RCC 7860 (cell line): ENCODE data around the gene EPHA4.
A peak's percentile ranks its signal among the peaks of the same experiment; 100 is the strongest.

Source experiments
- DNase-seq: peaks from one replicate; pipeline ENCODE4 v3.0.0-alpha.2; 2015; ENCODE audit warnings: low spot score
- FAIRE-seq: peaks from 2 replicates; lab custom pipeline; 2012; peaks lifted over from hg19 to GRCh38; lab: Jason Lieb, UNC

Gene EPHA4

GRCh38 chr2:221546505-221547225, 25.4 kb downstream of the EPHA4 start:
- FAIRE-seq (no peak), DNase-seq (no peak)

GRCh38 chr2:221541131-221541735, 30.9 kb downstream of the EPHA4 start:
- no peak for FAIRE-seq
- no peak for DNase-seq

- FAIRE-seq = no peak
Observed at GRCh38 chr2:221539246-221539645, 32.9 kb downstream of the EPHA4 start.

GRCh38 chr2:221535824-221536223, 36.3 kb downstream of the EPHA4 start:
- no peak for DNase-seq
- FAIRE-seq = no peak

More at GRCh38 chr2:221539246-221539645, 32.9 kb downstream of the EPHA4 start:
- DNase-seq = no peak

GRCh38 chr2:221533299-221533698, 38.8 kb downstream of the EPHA4 start:
- no peak for FAIRE-seq
- DNase-seq = no peak

- FAIRE-seq (no peak), DNase-seq (no peak)
Observed at GRCh38 chr2:221532641-221533040, 39.5 kb downstream of the EPHA4 start.

GRCh38 chr2:221530653-221531037, 41.5 kb downstream of the EPHA4 start:
- DNase-seq (no peak), FAIRE-seq (no peak)

- FAIRE-seq (peak; percentile 83), DNase-seq (peak; percentile 48)
Observed at GRCh38 chr2:221529943-221530652, 42.0 kb downstream of the EPHA4 start.

GRCh38 chr2:221529177-221529942, 42.7 kb downstream of the EPHA4 start:
- no peak for FAIRE-seq
- DNase-seq = no peak

- DNase-seq (no peak), FAIRE-seq (no peak)
Observed at GRCh38 chr2:221527776-221528309, 44.3 kb downstream of the EPHA4 start.

- no peak for FAIRE-seq
- no peak for DNase-seq
Observed at GRCh38 chr2:221524158-221524557, 47.9 kb downstream of the EPHA4 start.

- FAIRE-seq = no peak
Observed at GRCh38 chr2:221521233-221521845, 50.8 kb downstream of the EPHA4 start.

GRCh38 chr2:221518935-221519625, 53.0 kb downstream of the EPHA4 start:
- FAIRE-seq = no peak
- DNase-seq = no peak

More at GRCh38 chr2:221521233-221521845, 50.8 kb downstream of the EPHA4 start:
- DNase-seq = no peak

GRCh38 chr2:221518201-221518934, 53.7 kb downstream of the EPHA4 start:
- FAIRE-seq (no peak), DNase-seq (no peak)

- FAIRE-seq (no peak), DNase-seq (no peak)
Observed at GRCh38 chr2:221517696-221518151, 54.4 kb downstream of the EPHA4 start.

GRCh38 chr2:221517146-221517695, 54.9 kb downstream of the EPHA4 start:
- DNase-seq (no peak), FAIRE-seq (no peak)

- no peak for FAIRE-seq
Observed at GRCh38 chr2:221515864-221516263, 56.2 kb downstream of the EPHA4 start.

GRCh38 chr2:221514305-221515040, 57.6 kb downstream of the EPHA4 start:
- FAIRE-seq (no peak), DNase-seq (no peak)

More at GRCh38 chr2:221515864-221516263, 56.2 kb downstream of the EPHA4 start:
- no peak for DNase-seq
